HepG2 (cell line): ENCODE data around the gene DLL4. TPM values are rescaled to one million over a fixed set of nuclear protein-coding genes. Genes with fewer than 3 reads are reported as not detected.

ENCODE experiments used
- CCDC6 ChIP-seq: sonication (generic); formaldehyde crosslinking; IDR thresholded peaks from 2 replicates; pipeline ENCODE4 v1.8.1; 2022; ENCODE audit warnings: mild to moderate bottlenecking, missing genetic modification reagents, moderate library complexity
- CEBPZ ChIP-seq: IDR thresholded peaks from 2 replicates; pipeline ENCODE4 v1.6.1; 2012; ENCODE audit warnings: low read length, improper control_type of control experiment
- DBP ChIP-seq: sonication (generic); formaldehyde crosslinking; IDR thresholded peaks from 2 replicates; pipeline ENCODE4 v1.4.0; 2020; ENCODE audit warnings: missing genetic modification reagents; ENCODE audit errors: not compliant biosample characterization
- ELF1 ChIP-seq: sonication (generic); formaldehyde crosslinking; IDR thresholded peaks from 2 replicates; pipeline ENCODE4 v1.4.0; 2020; ENCODE audit warnings: missing genetic modification reagents
- ETV5 ChIP-seq: IDR thresholded peaks from 2 replicates; pipeline ENCODE4 v1.6.1; 2018; ENCODE audit warnings: missing biosample characterization, missing genetic modification reagents, inconsistent platforms, borderline replicate concordance
- HES4 ChIP-seq: sonication (generic); formaldehyde crosslinking; IDR thresholded peaks from 2 replicates; pipeline ENCODE4 v1.9.0; 2021; ENCODE audit warnings: mild to moderate bottlenecking, missing genetic modification reagents, borderline replicate concordance
- NFE2L1 ChIP-seq: sonication (generic); formaldehyde crosslinking; IDR thresholded peaks from 2 replicates; pipeline ENCODE4 v1.4.0; 2020; ENCODE audit warnings: missing genetic modification reagents, mild to moderate bottlenecking, borderline replicate concordance
- NR2F6 ChIP-seq, 2 experiments: IDR thresholded peaks; 2 replicates each; pipeline ENCODE4 v1.6.1; 2016; ENCODE audit warnings: antibody characterized with exemption in 1 of 2, mild to moderate bottlenecking in 1 of 2
- SNAPC5 ChIP-seq: sonication (generic); formaldehyde crosslinking; IDR thresholded peaks from 2 replicates; pipeline ENCODE4 v1.8.1; 2023; ENCODE audit warnings: mild to moderate bottlenecking, missing genetic modification reagents, borderline replicate concordance
- TBX2 ChIP-seq: sonication (generic); formaldehyde crosslinking; IDR thresholded peaks from 2 replicates; pipeline ENCODE4 v1.5.0; 2020; ENCODE audit warnings: missing genetic modification reagents, mild to moderate bottlenecking, borderline replicate concordance
- TRIM22 ChIP-seq: fragments of 450-650 bp; IDR thresholded peaks from 2 replicates; pipeline ENCODE4 v1.6.1; 2017
- WIZ ChIP-seq: sonication (generic); formaldehyde crosslinking; IDR thresholded peaks from 2 replicates; pipeline ENCODE4 v1.5.1; 2020; ENCODE audit warnings: mild to moderate bottlenecking, missing genetic modification reagents
- ZBTB49 ChIP-seq: sonication (generic); formaldehyde crosslinking; IDR thresholded peaks from 2 replicates; pipeline ENCODE4 v1.4.0; 2020; ENCODE audit warnings: missing genetic modification reagents, borderline replicate concordance
- ZNF441 ChIP-seq: sonication (generic); formaldehyde crosslinking; IDR thresholded peaks from 2 replicates; pipeline ENCODE4 v1.7.0; 2021; ENCODE audit warnings: missing genetic modification reagents, borderline replicate concordance
- ZNF512B ChIP-seq: sonication (generic); formaldehyde crosslinking; IDR thresholded peaks from 2 replicates; pipeline ENCODE4 v1.5.1; 2020; ENCODE audit warnings: missing genetic modification reagents, mild to moderate bottlenecking, borderline replicate concordance
- ZNF552 ChIP-seq: sonication (generic); formaldehyde crosslinking; IDR thresholded peaks from 2 replicates; pipeline ENCODE4 v1.9.0; 2022; ENCODE audit warnings: missing genetic modification reagents, mild to moderate bottlenecking, borderline replicate concordance
- polyA plus RNA-seq, 8 experiments: library from polyadenylated mRNA; depleted of rRNA in 3 of 8; stranded (reverse) in 7 of 8; unstranded in 1 of 8; fragments of >200 nt; fragmentation: Illumina TruSeq in 4 of 8; extraction: Trizol in 4 of 8; gene quantifications; 2 replicates each; pipeline versions ENCODE4 v1.2.1 to v1.2.3, GENCODE V29; 2011 to 2016; ENCODE audit warnings: low read depth in 4 of 8, missing spikeins in 1 of 8, mixed read lengths in 1 of 8; ENCODE audit not compliant: insufficient read depth in 1 of 8
- total RNA-seq, 5 experiments: library from RNA; depleted of rRNA; stranded (reverse); fragments of >200 nt; fragmentation: Illumina TruSeq; extraction: Trizol; gene quantifications; 2 replicates each; pipeline ENCODE4 v1.2.3, GENCODE V29; 2016; ENCODE audit warnings: low read depth in 1 of 5

Gene DLL4
- total and polyA plus RNA-seq, 2 of the 13 experiments (the other 11 are each of a cell fraction or from before 2014, with no cell fraction given): 0.20 to 0.25 TPM

GRCh38 chr15:40932649-40933516 lies 3.7 kb downstream of the DLL4 start (continued):
- TF ChIP-seq CEBPZ: no peak
- TF ChIP-seq NR2F6 (IDR thresholded peaks at IDR 0.05): 0 out of 2 replicates have a peak, but pooled peaks have one; percentile 16
- TF ChIP-seq NR2F6 (CRISPR knock-in tag; IDR thresholded peaks at IDR 0.05): peak; percentile 24; the same call in 1 of the 2 replicates
- TF ChIP-seq WIZ (CRISPR knock-in tag): no peak
- TF ChIP-seq ZNF512B (CRISPR knock-in tag): no peak
- TF ChIP-seq TRIM22: no peak
- TF ChIP-seq ELF1 (CRISPR knock-in tag): 0 out of 2 replicates have a peak, but pooled peaks have one; percentile 6
- TF ChIP-seq DBP (CRISPR knock-in tag): no peak
- 0 out of 2 replicates have a peak, but pooled peaks have one; percentile 39 for TF ChIP-seq TBX2 (CRISPR knock-in tag)
- TF ChIP-seq HES4: no peak
- TF ChIP-seq SNAPC5 (CRISPR knock-in tag): no peak
- no peak for TF ChIP-seq CCDC6 (CRISPR knock-in tag)
- TF ChIP-seq ZNF552 (CRISPR knock-in tag): no peak
- no peak for TF ChIP-seq ZBTB49 (CRISPR knock-in tag)
- no peak for TF ChIP-seq ETV5 (CRISPR knock-in tag)
- TF ChIP-seq ZNF441 (CRISPR knock-in tag): no peak
- TF ChIP-seq NFE2L1 (CRISPR knock-in tag): no peak
